GM12864 (cell line): ENCODE results near the gene STXBP5.

Source experiments
- DNase-seq: peaks from one replicate; pipeline ENCODE4 v3.0.0-alpha.2; 2011; ENCODE audit warnings: low read depth
- H3K4me3 ChIP-seq: 2 replicates; pipeline ENCODE4 v1.5.1; 2011; ENCODE audit warnings: mild to moderate bottlenecking, low read depth, low read length, control low read depth
- CTCF ChIP-seq: IDR thresholded peaks from 2 replicates; pipeline ENCODE4 v1.5.1; 2011; ENCODE audit warnings: low read depth, mild to moderate bottlenecking, moderate library complexity, low read length, control low read depth, inconsistent platforms; ENCODE audit errors: missing control alignments

STXBP5 gene

GRCh38 chr6:147231589-147231988 is 27.4 kb downstream of the STXBP5 start:
- no peak for DNase-seq
- TF ChIP-seq CTCF = no peak

GRCh38 chr6:147234685-147235084 is 30.5 kb downstream of the STXBP5 start:
- TF ChIP-seq CTCF = no peak
- no peak for DNase-seq
- H3K4me3 ChIP-seq = no peak overlapping the region

More at GRCh38 chr6:147231589-147231988, 27.4 kb downstream of the STXBP5 start:
- no peak overlapping the region for H3K4me3 ChIP-seq

- TF ChIP-seq CTCF = no peak
- no peak for DNase-seq
- H3K4me3 ChIP-seq = no peak overlapping the region
Measured at GRCh38 chr6:147238164-147238563, 33.9 kb downstream of the STXBP5 start.

- DNase-seq = no peak
- no peak for TF ChIP-seq CTCF
- no peak overlapping the region for H3K4me3 ChIP-seq
Measured at GRCh38 chr6:147238906-147239305, 34.7 kb downstream of the STXBP5 start.

- H3K4me3 ChIP-seq = no peak overlapping the region
- no peak for TF ChIP-seq CTCF
- no peak for DNase-seq
Measured at GRCh38 chr6:147244832-147245231, 40.6 kb downstream of the STXBP5 start.

- H3K4me3 ChIP-seq = no peak overlapping the region
- DNase-seq = no peak
- no peak for TF ChIP-seq CTCF
Measured at GRCh38 chr6:147245693-147246092, 41.5 kb downstream of the STXBP5 start.

GRCh38 chr6:147246853-147247635 is 42.8 kb downstream of the STXBP5 start:
- no peak for DNase-seq
- H3K4me3 ChIP-seq = no peak overlapping the region
- no peak for TF ChIP-seq CTCF
